GM12874 (cell line): Measurements from ENCODE around the gene MYBPH.

ENCODE experiments used
- CTCF ChIP-seq: IDR thresholded peaks from 2 replicates; pipeline ENCODE4 v1.5.1; 2011; ENCODE audit warnings: low read depth, mild to moderate bottlenecking, control low read depth, low read length, moderate library complexity; ENCODE audit not compliant: insufficient read depth

MYBPH gene

GRCh38 chr1:203216274-203217138 is 40.9 kb upstream of the MYBPH start:
- TF ChIP-seq CTCF = peak; percentile 60

GRCh38 chr1:203215573-203215972 is 39.9 kb upstream of the MYBPH start:
- no peak for TF ChIP-seq CTCF

- no peak for TF ChIP-seq CTCF
These were observed 39.2 kb upstream of the MYBPH start for GRCh38 chr1:203214871-203215270.

- no peak for TF ChIP-seq CTCF
These were observed 37.5 kb upstream of the MYBPH start for GRCh38 chr1:203213126-203213525.

- TF ChIP-seq CTCF = no peak
These were observed 36.2 kb upstream of the MYBPH start for GRCh38 chr1:203211812-203212211.

- TF ChIP-seq CTCF = no peak
These were observed 35.4 kb upstream of the MYBPH start for GRCh38 chr1:203210988-203211387.

- no peak for TF ChIP-seq CTCF
These were observed 34.7 kb upstream of the MYBPH start for GRCh38 chr1:203210350-203210749.
